ENCODE measurements around the gene PTCD3.

DNA sequence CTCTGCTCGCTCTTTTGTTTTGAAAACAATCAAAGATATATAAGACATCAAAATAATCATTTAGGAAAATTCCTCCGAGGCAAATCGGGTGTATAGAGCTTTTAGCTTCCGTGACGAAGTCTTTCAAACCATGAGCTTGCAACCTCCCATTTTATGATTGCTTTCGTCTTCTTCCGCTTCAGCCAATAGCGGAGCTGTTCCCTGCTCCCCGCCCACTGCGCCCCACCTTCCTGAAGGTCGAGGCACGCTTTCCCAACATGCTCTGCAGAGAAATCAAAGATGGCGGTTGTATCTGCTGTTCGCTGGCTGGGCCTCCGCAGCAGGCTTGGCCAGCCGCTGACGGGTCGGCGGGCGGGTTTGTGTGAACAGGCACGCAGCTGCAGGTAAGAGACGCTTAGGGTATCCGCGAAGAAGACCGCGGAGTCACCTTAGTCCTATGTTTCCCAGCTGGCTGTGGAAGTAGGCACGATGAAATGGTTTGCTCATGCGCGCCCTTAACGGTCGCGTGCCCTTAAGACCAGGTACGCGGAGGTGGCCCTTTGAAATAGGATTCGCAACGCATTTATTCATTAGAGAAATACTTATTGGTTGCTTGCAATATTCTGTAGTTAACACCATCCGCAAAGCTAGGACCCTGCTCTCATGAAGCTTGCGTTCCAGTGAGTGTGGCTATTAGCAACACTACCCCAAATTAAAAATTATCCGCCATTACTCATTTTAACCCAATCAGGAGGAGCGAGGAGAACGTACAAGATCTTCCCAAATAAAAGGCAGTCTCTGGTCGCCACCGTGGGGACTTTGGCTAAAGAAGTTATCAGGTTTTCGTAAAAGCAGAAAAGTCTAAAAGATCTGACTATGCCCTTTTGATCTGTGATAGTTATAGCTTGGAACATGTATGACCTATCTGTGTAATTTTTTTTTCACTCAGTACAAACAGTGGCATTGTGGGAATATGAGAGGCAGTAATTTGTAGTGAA lies at the start of gene PTCD3:
- TF ChIP-seq POLR2AphosphoS5 (IDR thresholded peaks at IDR 0.05; ENCODE audit: borderline replicate concordance, low read depth, low read length) (peak; percentile 97), EZH2 (IDR thresholded peaks at IDR 0.05) (no peak), FOXP2 (optimal IDR thresholded peaks at IDR 0.05; ENCODE audit: control extremely low read depth, extremely low read length, insufficient read depth) (peak; percentile 39)

All from SK-N-MC (cell line).